B cell (primary cell): ENCODE results near the gene EPOP. TPM values are rescaled to one million over a fixed set of nuclear protein-coding genes. Genes with fewer than 3 reads are reported as not detected.

Source experiments
- ATAC-seq: fragments of 200-7000 bp; cut with Tn5 transposase; one replicate; pipeline ENCODE4 v1.10.0; 2021; ENCODE audit warnings: low read depth, mild to moderate bottlenecking, moderate number of reproducible peaks, moderate library complexity
- CTCF ChIA-PET: fragments of 350-600 bp; sonication (Branson Sonifier 250); formaldehyde crosslinking; loops from one replicate; lab custom pipeline; 2021; ENCODE audit warnings: antibody characterized with exemption, inconsistent platforms; lab: Charles Lee
- POLR2A ChIA-PET: fragments of 350-600 bp; sonication (Branson Sonifier 250); formaldehyde crosslinking; loops from one replicate; lab custom pipeline; 2021; ENCODE audit warnings: antibody characterized with exemption; lab: Charles Lee
- DNase-seq: peaks from one replicate; pipeline ENCODE4 v3.0.0; 2013
- H2AFZ ChIP-seq: 2 replicates; pipeline ENCODE4 v1.6.1; 2012; ENCODE audit warnings: mild to moderate bottlenecking, low read depth, low read length; ENCODE audit not compliant: insufficient read depth, poor library complexity, severe bottlenecking
- H3K27ac ChIP-seq, 2 donors: 1 replicate in 1 of 2; 2 replicates in 1 of 2; pipeline ENCODE4 v1.5.1; 2012 to 2013; ENCODE audit warnings: low read length in 2 of 2, mild to moderate bottlenecking in 2 of 2, moderate library complexity in 1 of 2
- H3K27me3 ChIP-seq, 4 experiments: fragments of 200-600 bp in 1 of 4; sonication (generic) in 1 of 4; replicated peaks in 1 of 4; 1 replicate in 2 of 4; 2 replicates in 2 of 4; pipeline versions ENCODE4 v1.6.1 to v1.7.0; 2013 to 2016; ENCODE audit warnings: low read length in 3 of 4, mild to moderate bottlenecking in 2 of 4, mixed read lengths in 1 of 4, moderate library complexity in 1 of 4; ENCODE audit not compliant: insufficient read depth in 4 of 4, control insufficient read depth in 3 of 4; ENCODE audit errors: control extremely low read depth in 1 of 4
- H3K36me3 ChIP-seq, 2 experiments: replicated peaks in 1 of 2; 1 replicate in 1 of 2; 2 replicates in 1 of 2; pipeline versions ENCODE4 v1.6.1 to v1.7.1; 2013; ENCODE audit warnings: low read length in 1 of 2; ENCODE audit not compliant: insufficient read depth in 2 of 2, control insufficient read depth in 1 of 2; ENCODE audit errors: control extremely low read depth in 1 of 2, extremely low read depth in 1 of 2
- H3K4me1 ChIP-seq, 2 donors: fragments of 200-600 bp in 1 of 2; sonication (generic) in 1 of 2; 1 replicate in 1 of 2; 2 replicates in 1 of 2; pipeline versions ENCODE4 v1.5.1 to v1.6.1; 2013 to 2017; ENCODE audit warnings: low read length in 2 of 2; ENCODE audit not compliant: control insufficient read depth in 2 of 2, insufficient read depth in 2 of 2
- H3K4me2 ChIP-seq: replicated peaks from 2 replicates; pipeline ENCODE3; 2012; ENCODE audit warnings: mild to moderate bottlenecking, low read depth, low read length; ENCODE audit not compliant: poor library complexity, severe bottlenecking
- H3K4me3 ChIP-seq, 5 experiments: fragments of 200-600 bp in 1 of 5; sonication (generic) in 1 of 5; 1 replicate in 3 of 5; 2 replicates in 2 of 5; pipeline versions ENCODE4 v1.5.1 to v1.7.0; 2011 to 2016; ENCODE audit warnings: low read length in 4 of 5, mild to moderate bottlenecking in 4 of 5, low read depth in 2 of 5, control low read depth in 1 of 5, moderate library complexity in 1 of 5; ENCODE audit not compliant: insufficient read depth in 1 of 5; ENCODE audit errors: control extremely low read depth in 1 of 5, extremely low read depth in 1 of 5
- H3K79me2 ChIP-seq: fragments of 200-600 bp; sonication (generic); one replicate; pipeline ENCODE4 v1.6.0; 2016; ENCODE audit warnings: low read length; ENCODE audit not compliant: control insufficient read depth, insufficient read depth
- H3K9ac ChIP-seq: fragments of 200-600 bp; sonication (generic); 2 replicates; pipeline ENCODE4 v1.6.1; 2017; ENCODE audit warnings: mild to moderate bottlenecking, low read length, moderate library complexity
- H3K9me3 ChIP-seq, 3 donors: one replicate each; pipeline versions ENCODE4 v1.6.1 to v1.7.1; 2013; ENCODE audit warnings: low read length in 2 of 3; ENCODE audit not compliant: control insufficient read depth in 2 of 3, insufficient read depth in 1 of 3; ENCODE audit errors: control extremely low read depth in 1 of 3
- H4K20me1 ChIP-seq: 2 replicates; pipeline ENCODE4 v1.6.0; 2012; ENCODE audit warnings: mild to moderate bottlenecking, low read length; ENCODE audit not compliant: insufficient read depth, control insufficient read depth, poor library complexity, severe bottlenecking
- H3K27ac Mint-ChIP-seq: one replicate; pipeline ENCODE4 v1.8.0; 2021; ENCODE audit warnings: mixed read lengths
- H3K27me3 Mint-ChIP-seq: one replicate; pipeline ENCODE4 v1.8.0; 2021; ENCODE audit warnings: mixed read lengths
- H3K4me1 Mint-ChIP-seq: one replicate; pipeline ENCODE4 v1.8.0; 2021; ENCODE audit warnings: mixed read lengths
- H3K4me3 Mint-ChIP-seq: one replicate; pipeline ENCODE4 v1.8.0; 2021; ENCODE audit warnings: mixed read lengths
- H3K9me3 Mint-ChIP-seq: one replicate; pipeline ENCODE4 v1.8.0; 2022; ENCODE audit warnings: mixed read lengths; ENCODE audit not compliant: insufficient read depth
- CTCF ChIP-seq: fragments of 200-600 bp; IDR thresholded peaks from one replicate; pipeline ENCODE4 v1.8.0; 2022; ENCODE audit warnings: antibody characterized with exemption, mild to moderate bottlenecking
- EZH2 ChIP-seq: IDR thresholded peaks from 2 replicates; pipeline ENCODE4 v1.6.1; 2012; ENCODE audit warnings: borderline replicate concordance, low read depth, mild to moderate bottlenecking, moderate library complexity, low read length; ENCODE audit not compliant: insufficient read depth, poor library complexity, severe bottlenecking
- WGBS: methylation state at CpG from one replicate; pipeline ENCODE4 v1.1.5; 2013; ENCODE audit warnings: missing lambda C conversion rate; ENCODE audit not compliant: insufficient coverage; 5-methylcytosine and 5-hydroxymethylcytosine counted together
- intact Hi-C: fragments of 100-400 bp; cut with micrococcal nuclease; formaldehyde crosslinking; loops from one replicate; pipeline ENCODE4 v1.10.0; 2022
- polyA plus RNA-seq: library from polyadenylated mRNA; depleted of rRNA; stranded (reverse); fragments of >200 nt; gene quantifications from 2 replicates; pipeline ENCODE4 v1.2.3, GENCODE V29; 2012
- total RNA-seq, 2 donors: library from RNA; stranded (reverse); fragments of 120-200 nt in 1 of 2; gene quantifications; 1 replicate in 1 of 2; 2 replicates in 1 of 2; pipeline versions ENCODE4 v1.2.3 to v1.2.4, GENCODE V29; 2013 to 2022

The EPOP gene
- total and polyA plus RNA-seq, 2 donors (not counting 1 experiment from before 2014, with no cell fraction given), result 0.66 to 1.2 TPM

DNA sequence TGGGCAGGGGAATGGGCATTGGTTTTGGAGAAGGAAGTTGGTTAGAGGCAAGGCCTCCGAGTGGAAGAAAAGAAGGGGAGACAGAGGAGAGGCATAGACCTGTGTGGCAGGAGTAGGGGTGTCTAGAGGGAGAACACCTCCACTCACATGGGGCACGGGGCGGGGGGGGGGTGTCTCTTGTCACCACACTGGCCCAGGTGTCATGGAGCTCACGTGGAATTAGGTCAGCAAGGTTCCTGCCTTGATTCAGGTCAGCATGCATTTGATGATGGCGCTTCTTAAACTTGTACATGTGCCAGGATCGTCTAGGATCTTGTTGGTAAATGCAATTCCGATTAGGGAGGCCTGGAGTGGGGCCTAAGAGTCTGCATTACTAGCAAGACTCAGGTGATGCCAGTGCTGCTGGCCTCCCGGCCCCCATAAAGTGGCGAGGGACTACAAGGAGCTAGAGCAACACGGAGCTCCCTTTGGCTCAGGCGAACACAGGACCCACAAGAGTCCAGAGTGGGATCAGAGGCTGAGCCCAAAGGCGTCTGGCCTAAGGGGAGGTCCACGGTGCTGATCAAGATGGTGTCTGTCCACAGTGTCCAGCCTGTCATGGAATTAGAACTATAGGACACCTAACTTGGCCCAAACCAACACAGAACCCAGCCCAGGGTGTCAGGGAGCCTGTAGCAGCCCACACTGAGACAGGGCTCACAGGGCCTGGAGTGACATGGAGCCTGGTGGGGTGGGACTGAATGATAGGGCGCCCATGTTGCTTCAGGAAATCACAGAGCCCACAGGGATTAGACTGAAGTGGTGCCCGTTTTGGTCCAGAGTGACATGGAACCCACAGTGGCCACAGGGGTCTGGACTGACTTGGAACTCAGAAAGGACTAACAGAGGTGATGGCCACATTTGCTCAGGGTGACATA lies 16.7 kb downstream of the EPOP start:
- H3K27me3 Mint-ChIP-seq, result peaks cover 53% of the 10 kb centered on the region
- peaks cover 0 to 8% of the 10 kb centered on the region in 2 donors for H3K4me1 ChIP-seq
- intact Hi-C loops, result no loop called here
- no peak for ATAC-seq
- no peak overlapping the region for H3K4me3 Mint-ChIP-seq
- H3K79me2 ChIP-seq, result no peaks in the 10 kb centered on the region
- H3K4me1 Mint-ChIP-seq, result peaks cover 4% of the 10 kb centered on the region
- ChIA-PET POLR2A (no interaction called here), CTCF (no interaction called here)
- no peak overlapping the region for H2AFZ ChIP-seq
- 89% methylated on average over 11 of the region's 15 CpGs for WGBS
- no peak overlapping the region for H3K27ac ChIP-seq
- no peaks in the 10 kb centered on the region for H3K36me3 ChIP-seq
- no peak overlapping the region for H3K4me2 ChIP-seq
- TF ChIP-seq CTCF (no peak), EZH2 (no peak)
- H3K9ac ChIP-seq, result no peak overlapping the region
- H3K9me3 Mint-ChIP-seq, result no peaks in the 10 kb centered on the region
- H3K9me3 ChIP-seq, result peaks cover 0 to 4% (median 0%) of the 10 kb centered on the region in 3 donors
- no peak for DNase-seq
- no peaks in the 10 kb centered on the region for H4K20me1 ChIP-seq
- no peak overlapping the region for H3K4me3 ChIP-seq
- peaks cover 0 to 58% (median 4%) of the 10 kb centered on the region in 4 experiments for H3K27me3 ChIP-seq
- no peak overlapping the region for H3K27ac Mint-ChIP-seq
